Heart left ventricle (tissue), 16 donors: Measurements from ENCODE around the gene CTTN. TPM values are rescaled to one million over a fixed set of nuclear protein-coding genes. Genes with fewer than 3 reads are reported as not detected.

Experiments
- ATAC-seq, 4 donors: fragments of 200-7000 bp; cut with Tn5 transposase; one replicate each; pipeline ENCODE4 v1.9.1; 2020 to 2022; ENCODE audit warnings: moderate library complexity in 4 of 4, mild to moderate bottlenecking in 3 of 4, moderate number of reproducible peaks in 1 of 4
- DNase-seq, 5 donors: peaks; one replicate each; pipeline ENCODE4 v3.0.0-alpha.2; 2020
- H3K27ac ChIP-seq, 12 donors: fragments of 200-600 bp; sonication (generic) in 4 of 12; one replicate each; pipeline versions ENCODE4 v1.5.0 to v1.8.0; 2016 to 2022; ENCODE audit warnings: mild to moderate bottlenecking in 2 of 12
- H3K27me3 ChIP-seq, 9 donors: fragments of 200-600 bp; sonication (generic) in 2 of 9; one replicate each; pipeline versions ENCODE4 v1.5.1 to v1.8.0; 2016 to 2022; ENCODE audit warnings: mild to moderate bottlenecking in 3 of 9
- H3K36me3 ChIP-seq, 9 donors: fragments of 200-600 bp; sonication (generic) in 2 of 9; one replicate each; pipeline versions ENCODE4 v1.5.0 to v1.8.0; 2018 to 2022; ENCODE audit warnings: mild to moderate bottlenecking in 2 of 9
- H3K4me1 ChIP-seq, 12 donors: fragments of 200-600 bp; sonication (generic) in 4 of 12; one replicate each; pipeline versions ENCODE4 v1.5.0 to v1.8.0; 2016 to 2022; ENCODE audit warnings: mild to moderate bottlenecking in 3 of 12
- H3K4me3 ChIP-seq, 12 donors: fragments of 200-600 bp; sonication (generic) in 4 of 12; one replicate each; pipeline versions ENCODE4 v1.5.0 to v1.8.0; 2017 to 2022; ENCODE audit warnings: mild to moderate bottlenecking in 9 of 12, moderate library complexity in 4 of 12
- H3K9me3 ChIP-seq, 12 donors: fragments of 200-600 bp; sonication (generic) in 4 of 12; one replicate each; pipeline versions ENCODE4 v1.5.0 to v1.8.0; 2016 to 2022; ENCODE audit warnings: mild to moderate bottlenecking in 1 of 12
- POLR2A ChIP-seq, 2 donors: fragments of 450-650 bp; IDR thresholded peaks; one replicate each; pipeline ENCODE4 v1.6.1; 2017; ENCODE audit warnings: antibody characterized with exemption in 2 of 2, mild to moderate bottlenecking in 2 of 2, moderate library complexity in 2 of 2
- WGBS, 4 donors: extraction: QIAGEN DNeasy Blood & Tissue Kit in 2 of 4; methylation state at CpG; one replicate each; pipeline versions ENCODE4 v1.1.5 to v1.1.7; 2013 to 2018; 5-methylcytosine and 5-hydroxymethylcytosine counted together
- intact Hi-C, 10 donors: fragments of 100-400 bp; cut with DNase I; formaldehyde crosslinking; loops; one replicate each; pipeline versions ENCODE4 v1.11.1 to v1.14.2; 2022
- polyA plus RNA-seq, 2 donors: library from polyadenylated mRNA; stranded (reverse); fragments of 200-250 nt; gene quantifications; one replicate each; pipeline ENCODE4 v1.2.3, GENCODE V29; 2013
- total RNA-seq, 9 donors: library from RNA; depleted of rRNA in 2 of 9; stranded (reverse); fragments of >200 nt in 2 of 9; fragmentation: NEBNext Ultra II Directional in 3 of 9; extraction: Animal tissue kit (Norgen Biotek cat#: 25700) in 3 of 9; gene quantifications; one replicate each; pipeline versions ENCODE4 v1.1.0 to v1.2.4, GENCODE V29; 2016 to 2023
- TF ChIP-seq, protein P1 (sequence below), 12 donors: fragments of 200-600 bp; sonication (generic) in 4 of 12; IDR thresholded peaks; one replicate each; pipeline versions ENCODE4 v1.5.0 to v1.8.0; 2018 to 2022; ENCODE audit warnings: antibody characterized with exemption in 12 of 12, mild to moderate bottlenecking in 5 of 12
- donor health status: ischemic (EF 13 %, LVEDD 7.1; RV severe dilation, severe dysfunction).
- donor health status: healthy with polysubstance abuse.
- donor health status: DM: no; HTN: yes; CAD: no.
- donor health status: DM: no; HTN: no; CAD: no.
- donor health status: ischemic (EF 25% LVEDD 6.9; RV normal size, moderate dysfunction).
- donor health status: ischemic (EF 25% LVEDD 5.7; RV mildly dilated, moderate dysfunction).
- donor health status: healthy.
- donor health status: DM: yes; HTN: yes; CAD: no.
- donor health status: ischemic (EF 35%, LVEDD 5.7; RV mildly dilated, moderate dysfunction).
- donor health status: nonischemic (EF 11% LVEDD 7.7; RV severe dilation, severe dysfunction).
- donor health status: DM: yes; HTN: yes; CAD: no.
- donor health status: PGD.
- donor health status: ischemic (EF 29% LVEDD 5.4; RV normal size, mild dysfunction).
- donor health status: nonischemic (EF 23%, LVEDD 6.1; RV moderate dilation, normal function).

The CTTN gene
- total and polyA plus RNA-seq, 11 donors = 77.3 to 186 (median 133) TPM

DNA sequence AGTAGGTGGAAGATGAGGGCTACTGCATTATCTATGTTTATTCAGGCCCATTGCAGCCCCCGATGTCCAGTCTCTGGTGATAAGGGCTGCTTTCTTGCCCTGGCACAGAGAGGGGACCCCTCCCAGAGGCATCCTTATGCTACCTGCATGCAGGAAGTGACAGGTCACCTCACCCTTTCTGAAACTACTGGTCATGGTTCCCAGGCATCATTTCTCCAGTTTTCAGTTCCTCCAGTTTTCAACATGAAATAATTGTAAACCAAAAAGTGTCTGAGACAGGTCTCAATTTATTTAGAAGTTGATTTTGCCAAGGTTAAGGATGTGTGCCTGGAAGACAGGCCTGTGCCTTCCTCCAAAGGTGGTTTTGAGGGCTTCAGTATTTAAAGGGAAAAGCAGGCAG lies 57.0 kb downstream of the CTTN start:
- ATAC-seq = no peak

DNA sequence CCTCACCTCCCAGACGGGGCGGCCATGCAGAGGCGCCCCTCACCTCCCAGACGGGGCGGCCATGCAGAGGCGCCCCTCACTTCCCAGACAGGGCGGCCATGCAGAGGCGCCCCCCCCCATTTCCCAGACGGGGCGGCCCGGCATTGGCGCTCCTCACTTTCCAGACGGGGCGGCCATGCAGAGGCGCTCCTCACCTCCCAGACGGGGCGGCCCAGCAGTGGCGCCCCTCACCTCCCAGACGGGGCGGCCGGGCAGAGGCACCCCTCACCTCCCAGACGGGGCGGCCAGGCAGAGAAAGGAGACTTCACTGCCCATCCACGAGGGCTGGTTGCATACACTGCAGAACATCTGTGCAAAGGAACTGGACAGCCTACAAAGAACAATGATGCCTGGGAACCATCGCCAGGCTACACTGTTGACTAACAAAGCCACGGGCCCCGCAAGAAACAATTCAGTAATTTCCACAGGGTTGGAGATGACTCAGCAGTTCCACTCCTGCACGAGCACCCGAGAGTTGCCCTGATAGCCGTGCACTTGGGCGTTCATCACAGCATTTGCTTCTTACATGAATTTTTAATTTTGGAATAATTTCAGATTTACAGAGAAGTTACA lies 58.7 kb downstream of the CTTN start:
- intact Hi-C loops = no loop called here
- H3K27ac ChIP-seq = no peak overlapping the region
- no peaks in the 10 kb centered on the region for H3K9me3 ChIP-seq
- H3K27me3 ChIP-seq = no peaks in the 10 kb centered on the region
- TF ChIP-seq, protein P1, sequence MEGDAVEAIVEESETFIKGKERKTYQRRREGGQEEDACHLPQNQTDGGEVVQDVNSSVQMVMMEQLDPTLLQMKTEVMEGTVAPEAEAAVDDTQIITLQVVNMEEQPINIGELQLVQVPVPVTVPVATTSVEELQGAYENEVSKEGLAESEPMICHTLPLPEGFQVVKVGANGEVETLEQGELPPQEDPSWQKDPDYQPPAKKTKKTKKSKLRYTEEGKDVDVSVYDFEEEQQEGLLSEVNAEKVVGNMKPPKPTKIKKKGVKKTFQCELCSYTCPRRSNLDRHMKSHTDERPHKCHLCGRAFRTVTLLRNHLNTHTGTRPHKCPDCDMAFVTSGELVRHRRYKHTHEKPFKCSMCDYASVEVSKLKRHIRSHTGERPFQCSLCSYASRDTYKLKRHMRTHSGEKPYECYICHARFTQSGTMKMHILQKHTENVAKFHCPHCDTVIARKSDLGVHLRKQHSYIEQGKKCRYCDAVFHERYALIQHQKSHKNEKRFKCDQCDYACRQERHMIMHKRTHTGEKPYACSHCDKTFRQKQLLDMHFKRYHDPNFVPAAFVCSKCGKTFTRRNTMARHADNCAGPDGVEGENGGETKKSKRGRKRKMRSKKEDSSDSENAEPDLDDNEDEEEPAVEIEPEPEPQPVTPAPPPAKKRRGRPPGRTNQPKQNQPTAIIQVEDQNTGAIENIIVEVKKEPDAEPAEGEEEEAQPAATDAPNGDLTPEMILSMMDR (IDR thresholded peaks at IDR 0.05) = no peak
- no peak for TF ChIP-seq POLR2A (IDR thresholded peaks at IDR 0.05)
- peak in 3 of 4 donors; percentile 35 to 71 (median 41) for ATAC-seq
- WGBS, 4 donors = 64 to 80% (median 75%) methylated on average over 17 to 31 of the region's 31 CpGs
- H3K4me1 ChIP-seq = peaks cover 0 to 7% (median 0%) of the 10 kb centered on the region in 12 donors
- no peaks in the 10 kb centered on the region for H3K36me3 ChIP-seq
- no peak for DNase-seq
- no peak overlapping the region for H3K4me3 ChIP-seq

More for the DNA sequence above, 57.0 kb downstream of the CTTN start:
- Histone ChIP-seq H3K27ac (no peak overlapping the region), H3K9me3 (peaks cover 0 to 7% (median under 1%) of the 10 kb centered on the region in 12 donors), H3K36me3 (no peaks in the 10 kb centered on the region), H3K4me3 (no peak overlapping the region), H3K4me1 (peaks cover 0 to 7% (median 0%) of the 10 kb centered on the region in 12 donors), H3K27me3 (no peaks in the 10 kb centered on the region)
- 49 to 72% (median 60%) methylated on average over 1 of the region's 1 CpG for WGBS, 4 donors
- no peak for TF ChIP-seq POLR2A (IDR thresholded peaks at IDR 0.05)
- TF ChIP-seq, protein P1 (IDR thresholded peaks at IDR 0.05) = no peak
- DNase-seq = no peak
- intact Hi-C loops = no loop called here

DNA sequence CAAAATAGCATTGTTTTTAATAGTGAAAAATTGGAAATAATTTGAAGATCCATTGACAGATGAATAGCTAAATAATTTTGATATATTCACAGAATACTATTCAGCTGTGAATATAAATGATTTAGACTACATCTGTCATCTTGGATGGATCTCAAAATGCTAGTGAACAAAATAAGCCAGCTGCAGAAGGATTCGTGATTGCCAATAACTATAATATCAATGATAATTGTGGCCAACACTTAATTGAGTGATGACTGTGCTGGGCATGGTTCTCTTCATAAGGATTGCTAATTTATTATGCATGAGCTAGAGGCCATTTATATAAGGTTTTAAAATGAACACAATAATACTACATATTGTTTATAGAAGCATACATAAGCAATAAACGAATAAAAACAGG lies 60.4 kb downstream of the CTTN start:
- peaks cover 0 to 7% (median 0%) of the 10 kb centered on the region in 12 donors for H3K4me1 ChIP-seq
- H3K27ac ChIP-seq = no peak overlapping the region
- H3K9me3 ChIP-seq = no peaks in the 10 kb centered on the region
- DNase-seq (no peak), ATAC-seq (no peak)
- H3K4me3 ChIP-seq = no peak overlapping the region
- 70 to 86% (median 82%) methylated on average over 2 of the region's 2 CpGs for WGBS, 4 donors
- intact Hi-C loops = no loop called here
- H3K27me3 ChIP-seq = peaks cover 0 to 5% (median 0%) of the 10 kb centered on the region in 9 donors
- H3K36me3 ChIP-seq = no peaks in the 10 kb centered on the region
- no peak for TF ChIP-seq POLR2A (IDR thresholded peaks at IDR 0.05)
- TF ChIP-seq, protein P1 (IDR thresholded peaks at IDR 0.05) = no peak

DNA sequence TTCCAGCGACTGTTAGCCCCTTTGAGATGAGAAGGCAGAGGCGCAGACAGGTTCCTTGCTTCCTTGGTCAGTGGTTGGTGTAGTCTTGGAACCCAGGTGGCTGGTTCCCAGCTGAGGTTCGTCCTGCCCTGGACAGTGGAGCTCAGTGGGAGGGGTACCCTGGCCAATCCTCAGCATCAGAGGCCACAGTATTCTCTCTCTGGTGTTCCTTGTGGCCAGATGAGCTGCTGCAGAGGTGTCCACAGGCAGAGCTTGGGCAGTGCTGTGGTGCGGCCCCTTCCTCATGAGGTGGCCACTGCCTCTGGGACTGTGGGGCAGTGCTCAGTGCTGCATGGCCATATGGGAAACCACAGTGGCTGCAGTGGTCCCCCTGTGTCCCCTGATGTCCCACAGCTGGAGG lies 61.8 kb downstream of the CTTN start:
- Histone ChIP-seq H3K27me3 (peaks cover 0 to 5% (median 0%) of the 10 kb centered on the region in 9 donors), H3K36me3 (no peaks in the 10 kb centered on the region), H3K4me1 (peaks cover 0 to 7% (median 0%) of the 10 kb centered on the region in 12 donors), H3K9me3 (no peaks in the 10 kb centered on the region), H3K4me3 (no peak overlapping the region), H3K27ac (no peak overlapping the region)
- TF ChIP-seq, protein P1 (IDR thresholded peaks at IDR 0.05) = no peak
- TF ChIP-seq POLR2A (IDR thresholded peaks at IDR 0.05) = no peak
- DNase-seq (no peak), ATAC-seq (peak in 1 of 4 donors; percentile 14)
- intact Hi-C loops = loop anchor here in 1 of 10 donors (5.0 kb wide), 1 partner anchor 962 kb away; no protein-coding TSS in a partner anchor
- WGBS, 4 donors = 79 to 86% (median 84%) methylated on average over 4 of the region's 4 CpGs
